Tibial nerve (tissue), 4 donors: ENCODE data around the gene GPC4. TPM values are rescaled to one million over a fixed set of nuclear protein-coding genes. Genes with fewer than 3 reads are reported as not detected.

ENCODE experiments used
- DNase-seq, 2 donors: peaks; one replicate each; pipeline ENCODE4 v3.0.0-alpha.2; 2019; ENCODE audit warnings: low spot score in 2 of 2
- H3K27ac ChIP-seq, 4 donors: fragments of 200-600 bp; sonication (generic) in 3 of 4; one replicate each; pipeline ENCODE4 v1.5.1; 2017 to 2019; ENCODE audit warnings: mild to moderate bottlenecking in 1 of 4
- H3K27me3 ChIP-seq, 2 donors: fragments of 200-600 bp; sonication (generic) in 1 of 2; one replicate each; pipeline versions ENCODE4 v1.5.1 to v1.6.0; 2017 to 2019
- H3K36me3 ChIP-seq, 3 donors: fragments of 200-600 bp; sonication (generic); one replicate each; pipeline ENCODE4 v1.5.1; 2018 to 2019
- H3K4me1 ChIP-seq, 4 donors: fragments of 200-600 bp; sonication (generic) in 3 of 4; one replicate each; pipeline ENCODE4 v1.5.1; 2017 to 2019
- H3K4me3 ChIP-seq, 4 donors: fragments of 200-600 bp; sonication (generic) in 3 of 4; one replicate each; pipeline ENCODE4 v1.5.1; 2017 to 2019; ENCODE audit warnings: mild to moderate bottlenecking in 1 of 4, moderate library complexity in 1 of 4
- H3K9me3 ChIP-seq, 4 donors: fragments of 200-600 bp; sonication (generic) in 3 of 4; one replicate each; pipeline ENCODE4 v1.5.1; 2017 to 2019
- CTCF ChIP-seq, 5 experiments: fragments of 200-600 bp in 3 of 5; fragments of 450-650 bp in 2 of 5; sonication (generic) in 3 of 5; IDR thresholded peaks; one replicate each; pipeline ENCODE4 v1.5.1; 2016 to 2019; ENCODE audit warnings: antibody characterized with exemption in 5 of 5, mild to moderate bottlenecking in 3 of 5, moderate library complexity in 2 of 5
- EP300 ChIP-seq, 2 donors: sonication (generic); formaldehyde crosslinking; IDR thresholded peaks; one replicate each; pipeline ENCODE4 v1.6.1; 2017; ENCODE audit warnings: antibody characterized with exemption in 2 of 2, mild to moderate bottlenecking in 1 of 2
- POLR2A ChIP-seq, 2 donors: fragments of 450-650 bp; IDR thresholded peaks; one replicate each; pipeline ENCODE4 v1.6.1; 2017; ENCODE audit warnings: antibody characterized with exemption in 2 of 2, mild to moderate bottlenecking in 2 of 2, moderate library complexity in 2 of 2
- WGBS, 2 donors: methylation state at CpG; one replicate each; pipeline ENCODE4 v1.1.5; 2018; 5-methylcytosine and 5-hydroxymethylcytosine counted together
- total RNA-seq, 4 donors: library from RNA; depleted of rRNA; stranded (reverse); fragments of >200 nt; gene quantifications; one replicate each; pipeline ENCODE4 v1.1.0, GENCODE V29; 2016

The GPC4 gene
- total RNA-seq, 4 donors from 2014 or later = 13.2 to 29.1 (median 25.5) TPM

GRCh38 chrX:133300591-133300990 is 114.7 kb downstream of the GPC4 start:
- Histone ChIP-seq H3K9me3 (no peaks in the 10 kb centered on the region), H3K27ac (no peak overlapping the region), H3K4me3 (no peak overlapping the region), H3K27me3 (no peaks in the 10 kb centered on the region), H3K4me1 (no peaks in the 10 kb centered on the region), H3K36me3 (no peaks in the 10 kb centered on the region)
- TF ChIP-seq CTCF (IDR thresholded peaks at IDR 0.05) (no peak), POLR2A (IDR thresholded peaks at IDR 0.05) (no peak), EP300 (IDR thresholded peaks at IDR 0.05) (no peak)
- DNase-seq = no peak

GRCh38 chrX:133297284-133297683 is 118.0 kb downstream of the GPC4 start:
- 72 to 89% methylated on average over 1 of the region's 1 CpG for WGBS, 2 donors
- no peaks in the 10 kb centered on the region for H3K27me3 ChIP-seq

GRCh38 chrX:133294126-133294525 is 121.2 kb downstream of the GPC4 start:
- Histone ChIP-seq H3K4me1 (no peaks in the 10 kb centered on the region), H3K27ac (no peak overlapping the region), H3K36me3 (no peaks in the 10 kb centered on the region), H3K4me3 (no peak overlapping the region), H3K9me3 (no peaks in the 10 kb centered on the region), H3K27me3 (no peaks in the 10 kb centered on the region)
- TF ChIP-seq EP300 (IDR thresholded peaks at IDR 0.05) (no peak), POLR2A (IDR thresholded peaks at IDR 0.05) (no peak), CTCF (IDR thresholded peaks at IDR 0.05) (no peak)
- DNase-seq = no peak
- WGBS, 2 donors = 40 to 44% methylated on average over 1 of the region's 1 CpG

More at GRCh38 chrX:133297284-133297683, 118.0 kb downstream of the GPC4 start:
- Histone ChIP-seq H3K27ac (no peak overlapping the region), H3K9me3 (no peaks in the 10 kb centered on the region), H3K36me3 (no peaks in the 10 kb centered on the region), H3K4me3 (no peak overlapping the region), H3K4me1 (no peaks in the 10 kb centered on the region)
- DNase-seq = no peak
- TF ChIP-seq POLR2A (IDR thresholded peaks at IDR 0.05) (no peak), EP300 (IDR thresholded peaks at IDR 0.05) (no peak), CTCF (IDR thresholded peaks at IDR 0.05) (no peak)

GRCh38 chrX:133290076-133290475 is 125.2 kb downstream of the GPC4 start:
- H3K27ac ChIP-seq = no peak overlapping the region
- H3K27me3 ChIP-seq = no peaks in the 10 kb centered on the region
- no peaks in the 10 kb centered on the region for H3K36me3 ChIP-seq
- H3K4me3 ChIP-seq = no peak overlapping the region
- H3K4me1 ChIP-seq = no peaks in the 10 kb centered on the region
- H3K9me3 ChIP-seq = no peaks in the 10 kb centered on the region
- WGBS, 2 donors = 85 to 94% methylated on average over 4 of the region's 4 CpGs
- no peak for DNase-seq
- TF ChIP-seq CTCF (IDR thresholded peaks at IDR 0.05) (no peak), EP300 (IDR thresholded peaks at IDR 0.05) (no peak), POLR2A (IDR thresholded peaks at IDR 0.05) (no peak)

- DNase-seq = no peak
- Histone ChIP-seq H3K27ac (no peak overlapping the region), H3K4me1 (no peaks in the 10 kb centered on the region), H3K4me3 (no peak overlapping the region), H3K36me3 (no peaks in the 10 kb centered on the region), H3K27me3 (no peaks in the 10 kb centered on the region), H3K9me3 (no peaks in the 10 kb centered on the region)
- TF ChIP-seq POLR2A (IDR thresholded peaks at IDR 0.05) = no peak
- no peak for TF ChIP-seq EP300 (IDR thresholded peaks at IDR 0.05)
- TF ChIP-seq CTCF (IDR thresholded peaks at IDR 0.05) = no peak
- 74 to 100% methylated on average over 1 of the region's 1 CpG for WGBS, 2 donors
These were observed 127.4 kb downstream of the GPC4 start for GRCh38 chrX:133287860-133288259.
